ENCODE data around the gene DUSP9.
"Not testable (repeated sequence)": the region's sequence is repeated elsewhere in the genome, so short reads cannot be mapped to it uniquely, and the experiment has no call there.

Gene DUSP9, protein sequence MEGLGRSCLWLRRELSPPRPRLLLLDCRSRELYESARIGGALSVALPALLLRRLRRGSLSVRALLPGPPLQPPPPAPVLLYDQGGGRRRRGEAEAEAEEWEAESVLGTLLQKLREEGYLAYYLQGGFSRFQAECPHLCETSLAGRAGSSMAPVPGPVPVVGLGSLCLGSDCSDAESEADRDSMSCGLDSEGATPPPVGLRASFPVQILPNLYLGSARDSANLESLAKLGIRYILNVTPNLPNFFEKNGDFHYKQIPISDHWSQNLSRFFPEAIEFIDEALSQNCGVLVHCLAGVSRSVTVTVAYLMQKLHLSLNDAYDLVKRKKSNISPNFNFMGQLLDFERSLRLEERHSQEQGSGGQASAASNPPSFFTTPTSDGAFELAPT

GRCh38 chrX:153646620-153647373 lies at the start of gene DUSP9:
TSS of gene DUSP9 (plus strand) at chrX:153647203. CDS start at chrX:153647954, 751 bp downstream.
- H3K4me3 Mint-ChIP-seq: no peak within 1 kb of the TSS
- peaks cover 30% of the 10 kb centered on the region for H3K27me3 Mint-ChIP-seq
- peaks cover 5% of the 10 kb centered on the region for H3K4me1 Mint-ChIP-seq (ENCODE audit: low read depth)
- no peak within 1 kb of the TSS for H3K27ac Mint-ChIP-seq
- no peaks in the 10 kb centered on the region for H3K9me3 Mint-ChIP-seq
- no peaks in the 10 kb centered on the region for H3K36me3 Mint-ChIP-seq (ENCODE audit: low read depth)

- Mint-ChIP-seq H3K9me3 (no peaks in the 10 kb centered on the region), H3K4me3 (peak within 1 kb of the TSS; percentile 87), H3K36me3 (ENCODE audit: low read depth) (peaks cover 6% of the 10 kb centered on the region), H3K27me3 (no peaks in the 10 kb centered on the region), H3K4me1 (ENCODE audit: low read depth) (peaks cover 33% of the 10 kb centered on the region), H3K27ac (peak within 1 kb of the TSS; percentile 40)
These were observed 48.3 kb upstream of the DUSP9 start, which contains the start of gene CCNQ for GRCh38 chrX:153598541-153599191. TSS of gene CCNQ (minus strand) at chrX:153599139. CDS start at chrX:153599073, 66 bp downstream.

- Mint-ChIP-seq H3K36me3 (ENCODE audit: low read depth) (peaks cover 6% of the 10 kb centered on the region), H3K4me1 (ENCODE audit: low read depth) (peaks cover 33% of the 10 kb centered on the region), H3K4me3 (peak overlapping the region; percentile 83), H3K9me3 (no peaks in the 10 kb centered on the region), H3K27me3 (no peaks in the 10 kb centered on the region), H3K27ac (peak overlapping the region; percentile 40)
These were observed 47.6 kb upstream of the DUSP9 start for GRCh38 chrX:153599192-153600031.

DNA sequence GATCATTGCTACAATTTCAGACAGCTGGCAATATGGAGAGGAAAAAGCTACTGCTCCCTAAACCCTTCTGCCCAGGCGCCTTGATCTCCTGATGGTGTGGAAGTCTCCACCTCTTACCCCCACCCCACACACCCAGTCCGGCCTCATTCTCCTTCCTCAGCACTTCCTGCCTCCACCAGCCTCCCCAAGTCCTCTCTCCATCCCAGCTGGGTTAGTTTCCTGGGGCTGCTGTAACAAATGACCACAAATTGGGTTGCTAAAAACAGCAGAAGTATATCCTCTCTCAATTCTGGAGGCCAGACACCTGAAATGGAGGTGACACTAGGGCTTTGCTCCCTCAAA lies 47.0 kb upstream of the DUSP9 start:
- Mint-ChIP-seq H3K4me3 (peak overlapping the region; percentile 83), H3K27me3 (no peaks in the 10 kb centered on the region), H3K4me1 (ENCODE audit: low read depth) (peaks cover 33% of the 10 kb centered on the region), H3K9me3 (no peaks in the 10 kb centered on the region), H3K27ac (peak overlapping the region; percentile 40), H3K36me3 (ENCODE audit: low read depth) (peaks cover 6% of the 10 kb centered on the region)

DNA sequence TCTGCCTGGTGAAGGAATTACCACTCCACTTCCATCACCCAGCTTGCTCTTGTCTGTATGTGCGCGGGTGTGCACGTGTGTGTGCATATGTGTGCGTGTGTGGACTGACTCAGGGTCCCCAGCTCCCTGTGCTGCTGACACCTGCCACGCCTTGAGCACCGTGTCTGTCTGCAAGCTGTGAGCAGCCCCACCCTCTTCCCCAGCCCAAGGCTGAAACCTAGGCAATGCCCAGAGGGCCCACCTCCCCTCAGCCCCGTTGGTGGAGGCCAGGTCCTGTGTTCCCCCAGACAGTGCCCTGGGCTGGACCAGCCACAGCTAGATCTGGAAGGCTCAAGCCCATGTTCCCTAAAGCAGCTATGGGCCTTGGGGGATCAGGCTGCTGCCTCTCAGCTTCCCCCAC lies 46.1 kb upstream of the DUSP9 start:
- no peak overlapping the region for H3K27ac Mint-ChIP-seq
- H3K4me3 Mint-ChIP-seq: peak overlapping the region; percentile 83
- H3K4me1 Mint-ChIP-seq (ENCODE audit: low read depth): peaks cover 30% of the 10 kb centered on the region
- H3K36me3 Mint-ChIP-seq (ENCODE audit: low read depth): peaks cover under 1% of the 10 kb centered on the region
- H3K9me3 Mint-ChIP-seq: no peaks in the 10 kb centered on the region
- H3K27me3 Mint-ChIP-seq: no peaks in the 10 kb centered on the region

DNA sequence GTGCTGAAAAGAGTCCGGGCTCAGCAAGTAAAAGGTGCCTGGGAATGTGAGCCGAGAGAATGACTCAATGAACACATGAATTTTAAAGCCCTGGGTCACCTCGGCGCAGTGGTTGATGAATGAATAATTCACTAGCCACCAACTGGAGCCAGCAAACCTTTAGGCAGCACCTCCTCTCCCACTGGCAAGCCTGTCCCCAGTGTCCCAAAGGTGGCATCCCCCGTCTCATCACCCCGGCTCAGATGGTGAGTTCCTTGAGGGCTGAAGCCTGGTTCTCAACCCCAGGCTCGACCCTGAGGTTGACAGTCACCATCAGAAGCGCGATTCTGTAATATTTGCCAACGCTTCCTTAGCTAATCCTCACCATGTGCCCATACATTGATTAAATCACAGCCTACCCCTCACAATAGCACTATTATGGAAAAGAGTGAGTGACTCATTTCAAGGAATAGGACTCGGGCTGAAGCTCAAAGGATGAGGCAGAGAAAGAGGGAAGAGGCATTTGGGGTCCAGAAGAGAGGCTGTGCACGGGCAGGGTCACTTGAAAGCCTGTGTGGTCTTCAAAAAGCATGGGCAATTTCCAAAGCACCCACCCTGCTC lies 45.4 kb upstream of the DUSP9 start:
- H3K4me3 Mint-ChIP-seq: no peak overlapping the region
- no peaks in the 10 kb centered on the region for H3K36me3 Mint-ChIP-seq (ENCODE audit: low read depth)
- H3K27ac Mint-ChIP-seq: no peak overlapping the region
- no peaks in the 10 kb centered on the region for H3K9me3 Mint-ChIP-seq
- H3K27me3 Mint-ChIP-seq: no peaks in the 10 kb centered on the region
- H3K4me1 Mint-ChIP-seq (ENCODE audit: low read depth): peaks cover 25% of the 10 kb centered on the region

GRCh38 chrX:153602601-153603000 lies 44.4 kb upstream of the DUSP9 start:
- H3K27ac Mint-ChIP-seq: no peak overlapping the region
- no peak overlapping the region for H3K4me3 Mint-ChIP-seq
- H3K27me3 Mint-ChIP-seq: no peaks in the 10 kb centered on the region
- no peaks in the 10 kb centered on the region for H3K9me3 Mint-ChIP-seq
- H3K4me1 Mint-ChIP-seq (ENCODE audit: low read depth): peaks cover 15% of the 10 kb centered on the region
- H3K36me3 Mint-ChIP-seq (ENCODE audit: low read depth): no peaks in the 10 kb centered on the region

DNA sequence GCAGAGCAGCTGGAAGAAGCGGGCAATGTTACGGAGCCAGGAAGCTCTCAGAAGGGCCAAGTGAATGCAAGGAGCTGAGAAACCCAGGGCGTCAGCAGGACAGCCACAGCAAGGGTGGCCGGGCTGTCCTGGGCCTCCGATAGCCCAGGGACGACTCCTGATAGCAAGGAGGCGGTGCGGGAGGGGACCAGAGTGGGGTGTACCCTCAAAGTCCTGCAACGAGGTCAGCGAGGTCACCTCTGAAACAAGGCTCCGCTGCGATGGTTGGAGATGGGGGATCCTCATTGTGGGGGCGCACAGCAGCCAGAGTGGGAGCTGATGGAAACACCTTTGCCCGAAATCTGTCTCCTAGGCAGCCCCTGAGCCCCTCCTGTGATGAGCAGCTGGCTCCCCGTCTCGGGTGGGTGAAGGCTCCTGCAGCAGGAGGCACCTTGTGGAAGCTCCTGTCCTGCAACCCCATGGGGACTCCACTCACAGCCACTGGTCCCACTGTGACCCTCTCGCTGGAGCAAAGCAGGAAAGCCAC lies 43.8 kb upstream of the DUSP9 start:
- H3K27me3 Mint-ChIP-seq: no peaks in the 10 kb centered on the region
- no peaks in the 10 kb centered on the region for H3K9me3 Mint-ChIP-seq
- H3K4me3 Mint-ChIP-seq: no peak overlapping the region
- no peaks in the 10 kb centered on the region for H3K36me3 Mint-ChIP-seq (ENCODE audit: low read depth)
- H3K27ac Mint-ChIP-seq: no peak overlapping the region
- peaks cover 9% of the 10 kb centered on the region for H3K4me1 Mint-ChIP-seq (ENCODE audit: low read depth)

DNA sequence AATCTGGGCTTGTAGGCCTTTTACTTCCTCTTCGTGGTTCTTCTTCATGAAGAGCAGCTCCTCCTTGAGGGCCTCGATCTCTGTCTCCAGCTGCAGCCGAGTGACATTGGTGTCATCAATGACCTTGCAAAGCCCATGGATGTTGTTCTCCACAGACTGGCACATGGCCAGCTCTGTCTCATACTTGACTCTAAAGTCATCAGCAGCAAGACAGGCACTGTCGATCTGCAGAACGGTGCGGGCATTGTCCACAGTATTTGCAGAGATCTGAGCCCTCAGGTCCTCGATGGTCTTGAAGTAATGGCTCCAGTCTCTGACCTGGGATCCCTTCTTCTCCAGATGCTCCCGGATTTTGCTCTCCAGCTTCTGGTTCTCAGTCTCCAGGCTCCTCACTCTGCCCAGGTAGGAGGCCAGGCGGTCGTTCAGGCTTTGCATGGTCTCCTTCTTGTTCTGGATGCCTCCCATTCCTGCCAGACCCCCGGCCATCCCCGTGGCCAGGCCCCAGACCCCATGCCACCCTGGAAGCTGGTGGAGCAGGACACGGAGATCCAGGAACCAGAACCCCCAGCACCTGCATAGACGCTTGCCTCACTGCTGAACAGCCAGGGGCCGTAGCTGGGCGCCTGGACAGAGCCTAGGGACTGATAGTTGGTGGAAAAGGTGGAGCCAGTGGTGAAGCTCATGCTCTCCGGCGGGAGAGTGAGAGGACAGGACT lies 42.2 kb upstream of the DUSP9 start:
- peaks cover 13% of the 10 kb centered on the region for H3K4me1 Mint-ChIP-seq (ENCODE audit: low read depth)
- H3K9me3 Mint-ChIP-seq; H3K36me3 Mint-ChIP-seq (ENCODE audit: low read depth); H3K27me3 Mint-ChIP-seq; H3K27ac Mint-ChIP-seq; H3K4me3 Mint-ChIP-seq: not testable (repeated sequence)

GRCh38 chrX:153606503-153606902 lies 40.5 kb upstream of the DUSP9 start:
- H3K4me1 Mint-ChIP-seq (ENCODE audit: low read depth): peaks cover 7% of the 10 kb centered on the region
- H3K4me3 Mint-ChIP-seq: no peak overlapping the region
- H3K27ac Mint-ChIP-seq: no peak overlapping the region
- H3K27me3 Mint-ChIP-seq: no peaks in the 10 kb centered on the region
- no peaks in the 10 kb centered on the region for H3K36me3 Mint-ChIP-seq (ENCODE audit: low read depth)
- H3K9me3 Mint-ChIP-seq: no peaks in the 10 kb centered on the region

- no peaks in the 10 kb centered on the region for H3K9me3 Mint-ChIP-seq
- peaks cover 7% of the 10 kb centered on the region for H3K4me1 Mint-ChIP-seq (ENCODE audit: low read depth)
- H3K27me3 Mint-ChIP-seq: no peaks in the 10 kb centered on the region
- H3K36me3 Mint-ChIP-seq (ENCODE audit: low read depth): no peaks in the 10 kb centered on the region
- no peak overlapping the region for H3K4me3 Mint-ChIP-seq
- no peak overlapping the region for H3K27ac Mint-ChIP-seq
These were observed 38.6 kb upstream of the DUSP9 start for GRCh38 chrX:153608376-153608775.

GRCh38 chrX:153608806-153609205 lies 38.2 kb upstream of the DUSP9 start:
- H3K9me3 Mint-ChIP-seq: no peaks in the 10 kb centered on the region
- no peak overlapping the region for H3K4me3 Mint-ChIP-seq
- H3K27me3 Mint-ChIP-seq: no peaks in the 10 kb centered on the region
- H3K27ac Mint-ChIP-seq: no peak overlapping the region
- H3K36me3 Mint-ChIP-seq (ENCODE audit: low read depth): no peaks in the 10 kb centered on the region
- peaks cover 7% of the 10 kb centered on the region for H3K4me1 Mint-ChIP-seq (ENCODE audit: low read depth)

- H3K4me1 Mint-ChIP-seq (ENCODE audit: low read depth): peaks cover 14% of the 10 kb centered on the region
- H3K4me3 Mint-ChIP-seq: peak overlapping the region; percentile 61
- peak overlapping the region; percentile 45 for H3K27ac Mint-ChIP-seq
- no peaks in the 10 kb centered on the region for H3K36me3 Mint-ChIP-seq (ENCODE audit: low read depth)
- H3K27me3 Mint-ChIP-seq: no peaks in the 10 kb centered on the region
- no peaks in the 10 kb centered on the region for H3K9me3 Mint-ChIP-seq
These were observed 36.8 kb upstream of the DUSP9 start for GRCh38 chrX:153609917-153610835.
